Endometrial microvascular endothelial cells (primary cell): ENCODE measurements around the gene MFSD6. TPM values are rescaled to one million over a fixed set of nuclear protein-coding genes. Genes with fewer than 3 reads are reported as not detected.

Source experiments
- in situ Hi-C: cut with HindIII; loops from 2 replicates; pipeline ENCODE4 v1.10.0; 2017; ENCODE audit warnings: low sequenced_read_pairs, low pct_unique_long_range_greater_than_20kb; ENCODE audit errors: inconsistent ontology term
- total RNA-seq: library from RNA; depleted of rRNA; stranded (reverse); fragments of >200 nt; gene quantifications from one replicate; pipeline ENCODE4 v1.2.3, GENCODE V29; 2015; ENCODE audit errors: inconsistent ontology term

The MFSD6 gene
- total RNA-seq, 1 donor from 2014 or later, result 2.5 TPM

DNA sequence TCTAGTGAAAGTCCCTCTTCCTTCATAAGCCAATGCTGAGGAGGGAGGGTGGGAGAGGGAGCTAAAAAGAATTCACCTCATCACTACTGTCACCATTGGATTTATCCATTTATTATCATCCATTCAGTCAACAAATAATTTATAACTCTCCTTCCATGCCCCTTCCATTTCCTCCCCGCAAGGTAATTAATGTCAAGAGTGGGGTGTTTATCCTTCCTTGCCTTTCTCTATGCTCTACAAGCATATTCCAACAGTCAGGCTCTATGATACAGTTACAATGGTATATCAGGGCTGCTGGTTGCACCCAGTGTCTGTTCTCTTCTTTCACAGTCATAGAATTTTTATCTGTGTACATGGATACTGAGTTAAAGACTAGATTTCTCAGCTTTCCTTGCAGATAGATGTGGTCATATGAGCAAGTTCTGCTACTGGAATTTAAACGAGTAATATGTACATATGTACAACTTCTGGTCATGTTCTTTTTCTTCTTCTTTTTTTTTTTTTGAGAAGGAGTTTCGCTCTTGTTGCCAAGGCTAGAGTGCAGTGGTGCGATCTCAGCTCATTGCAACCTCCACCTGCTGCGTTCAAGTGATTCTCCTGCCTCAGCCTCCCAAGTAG lies 5.1 kb upstream of the MFSD6 start:
- in situ Hi-C loops, result no loop called here

DNA sequence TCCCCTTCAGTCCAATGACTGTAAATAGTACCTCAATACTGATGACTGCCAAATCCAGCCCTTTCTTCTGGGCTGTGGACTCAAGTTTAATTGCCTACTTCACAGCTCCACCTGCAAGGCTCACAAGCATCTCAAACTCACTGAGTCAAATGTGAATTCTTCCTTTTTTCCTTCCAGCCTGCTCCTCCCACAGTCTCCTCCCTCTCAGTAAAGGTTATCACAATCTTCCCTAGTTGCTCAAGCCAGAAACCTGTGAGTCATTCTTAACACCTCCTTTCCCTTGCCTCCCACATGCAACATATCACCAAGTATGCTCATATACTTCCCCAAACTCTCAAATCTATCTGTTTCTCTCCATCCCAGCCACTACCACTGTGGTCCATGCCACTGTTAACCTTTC lies 3.7 kb upstream of the MFSD6 start:
- in situ Hi-C loops, result no loop called here

DNA sequence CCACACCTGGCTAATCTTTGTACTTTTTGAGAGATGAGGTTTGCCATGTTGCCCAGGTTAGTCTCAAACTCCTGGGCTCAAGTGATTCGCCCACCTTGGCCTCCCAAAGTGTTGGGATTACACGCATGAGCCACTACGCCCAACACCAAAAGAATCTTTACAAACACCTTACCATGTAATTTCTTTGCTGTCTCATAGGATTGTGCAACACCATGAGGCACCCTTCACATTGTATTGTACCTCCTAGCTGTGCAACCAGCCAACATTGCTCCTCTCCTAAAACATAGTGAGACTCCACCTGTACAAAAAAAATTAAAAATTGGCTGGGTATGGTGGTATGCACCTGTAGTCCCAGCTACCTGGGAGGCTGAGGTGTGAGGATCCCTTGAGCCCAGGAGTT lies 3.1 kb upstream of the MFSD6 start:
- in situ Hi-C loops, result no loop called here

DNA sequence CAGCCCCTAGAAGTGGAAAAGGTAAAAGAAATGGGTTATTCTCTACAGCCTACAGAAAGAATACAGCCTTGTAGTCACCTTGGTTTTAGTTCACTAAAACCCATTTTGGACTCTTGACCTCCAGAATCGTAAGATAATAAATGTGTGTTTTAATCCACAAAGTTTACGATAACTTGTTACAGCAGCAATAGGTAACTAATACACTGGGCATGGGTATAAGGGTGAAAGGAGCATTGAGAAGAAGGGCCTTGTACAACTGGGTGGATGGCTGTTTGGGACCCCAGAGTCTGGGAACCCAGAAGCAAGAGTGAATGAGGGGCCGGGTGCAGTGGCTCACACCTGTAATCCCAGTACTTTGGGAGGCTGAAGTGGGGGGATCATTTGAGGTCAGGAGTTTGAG lies 2.2 kb upstream of the MFSD6 start:
- in situ Hi-C loops, result no loop called here

DNA sequence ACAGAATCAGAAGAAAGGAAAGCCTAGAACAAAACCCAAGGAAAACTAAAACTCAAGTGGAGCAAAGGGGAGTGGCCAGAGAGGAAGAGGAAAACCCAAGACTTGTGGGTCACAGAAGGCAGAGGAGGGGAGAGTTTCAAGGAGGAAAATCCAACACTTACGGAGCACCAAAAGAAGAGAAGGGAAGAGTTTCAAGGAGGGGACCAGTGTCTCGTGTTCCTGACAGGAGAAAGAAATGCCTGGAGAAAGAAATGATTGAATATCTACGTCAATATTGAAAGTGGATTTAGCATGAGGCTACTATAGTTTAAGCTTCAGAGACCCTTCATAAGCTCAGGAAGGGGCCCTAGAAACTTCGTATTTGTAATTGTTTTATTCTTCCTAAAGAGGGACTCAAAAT lies 1.4 kb upstream of the MFSD6 start:
- in situ Hi-C loops, result no loop called here

DNA sequence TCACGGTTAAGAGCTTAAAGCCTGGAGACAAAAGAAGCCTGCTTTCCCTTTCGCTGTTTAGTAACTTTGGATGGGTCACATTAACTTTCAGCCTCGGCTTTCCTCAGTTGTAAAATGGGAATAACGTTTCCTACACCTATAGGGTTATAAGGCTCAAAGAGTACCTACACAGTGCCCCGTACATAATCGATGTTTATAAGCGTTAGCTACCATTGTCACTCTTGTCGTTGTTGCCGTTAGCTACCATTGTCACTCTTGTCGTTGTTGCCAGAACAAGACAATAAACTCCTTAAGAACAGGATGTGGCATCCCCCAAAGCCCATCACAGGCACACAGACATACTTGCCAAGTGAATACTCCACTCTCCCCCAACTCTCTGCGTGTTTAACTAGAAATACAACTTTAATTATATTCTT lies 901 bp upstream of the MFSD6 start:
- in situ Hi-C loops, result no loop called here

DNA sequence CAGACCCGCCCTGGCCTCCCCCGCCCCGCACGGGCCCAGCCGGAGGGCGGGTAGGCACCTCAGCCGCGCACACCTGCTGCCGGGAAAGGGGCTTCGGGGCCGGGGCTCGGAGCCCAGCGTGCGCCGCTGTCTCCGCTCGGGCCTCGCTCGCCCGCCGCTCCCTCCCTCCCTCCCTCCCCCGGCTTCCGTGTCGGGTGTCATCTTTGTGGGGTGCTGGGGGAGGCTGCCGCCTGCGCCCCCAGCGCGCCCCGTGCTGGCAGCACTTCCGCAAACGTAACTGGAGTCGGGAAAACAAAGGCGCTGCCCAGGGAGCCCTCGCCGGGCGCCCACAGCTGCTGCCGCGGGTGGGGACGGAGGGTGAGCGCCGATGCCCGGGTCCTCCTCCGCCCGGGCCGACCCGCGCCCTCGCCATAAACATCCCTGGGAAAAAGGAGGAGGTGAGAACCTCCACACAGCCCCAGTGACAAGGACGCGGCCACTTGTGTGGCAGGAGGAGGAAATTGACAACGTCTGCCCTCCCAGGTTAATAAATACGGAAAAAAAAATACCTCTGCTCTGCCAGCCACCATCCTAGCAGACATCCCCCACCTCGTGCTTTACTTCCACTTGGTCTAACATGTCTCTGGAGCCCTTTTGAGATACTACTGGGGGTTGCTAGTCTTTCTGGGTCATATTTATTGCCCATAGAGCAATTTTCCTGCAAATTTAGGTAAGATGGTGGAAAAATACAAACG lies 550 bp downstream of the MFSD6 start:
- in situ Hi-C loops, result no loop called here

DNA sequence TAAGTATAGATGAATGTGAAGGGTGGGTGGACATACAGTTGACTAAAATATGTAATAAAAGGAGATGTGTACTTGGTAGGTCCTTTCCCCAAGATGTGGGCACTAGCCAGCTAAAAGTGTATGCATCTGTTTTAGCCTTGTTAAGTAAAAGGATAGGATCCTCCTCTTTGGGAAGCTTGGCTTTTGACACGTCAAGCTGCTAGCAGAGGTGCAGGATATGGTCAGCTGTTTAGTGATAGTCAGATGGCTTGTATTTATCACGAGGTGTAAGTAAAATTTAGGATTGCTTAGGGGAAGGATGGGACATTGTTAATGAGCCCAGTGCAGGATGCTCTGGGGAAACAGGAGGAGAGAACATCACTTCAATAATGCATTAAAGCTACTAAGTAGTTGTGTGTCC lies 1.5 kb downstream of the MFSD6 start:
- in situ Hi-C loops, result no loop called here

DNA sequence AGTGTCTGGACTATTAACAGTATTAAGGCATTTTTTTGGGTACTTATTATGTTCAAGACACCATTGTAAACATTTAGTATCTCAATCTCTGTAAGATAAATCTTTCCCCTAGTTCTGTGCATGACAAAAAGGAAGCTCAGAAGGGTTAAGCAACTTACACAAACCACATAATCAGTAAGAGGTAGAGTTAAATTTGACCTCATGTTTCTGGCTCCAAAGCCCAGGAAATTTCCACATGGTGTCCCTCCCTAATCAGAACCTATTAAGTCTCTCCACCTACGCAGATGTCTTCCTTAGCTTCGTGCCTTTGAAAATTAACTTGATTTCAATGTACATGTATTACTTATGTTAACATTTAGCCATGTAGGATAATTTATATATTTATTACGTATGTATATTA lies 2.0 kb downstream of the MFSD6 start:
- in situ Hi-C loops, result no loop called here

DNA sequence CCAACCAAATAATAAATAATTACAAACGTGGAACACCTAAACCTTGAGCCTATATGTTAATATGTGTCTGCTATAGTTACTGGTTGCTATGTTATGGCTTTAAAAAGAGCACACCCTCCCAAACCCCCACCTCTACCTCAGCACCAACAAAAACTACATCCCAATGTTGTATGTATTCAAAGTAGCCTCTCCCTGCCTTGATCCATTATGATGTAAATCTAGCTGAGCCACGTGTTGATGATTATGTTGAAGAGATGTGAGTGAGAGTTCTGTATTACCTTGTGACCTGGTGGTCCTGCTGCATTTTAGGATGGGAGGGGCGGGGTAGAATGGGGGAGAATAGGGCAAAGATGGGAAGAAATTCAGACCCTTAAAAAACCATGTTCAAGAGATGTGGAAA lies 4.8 kb downstream of the MFSD6 start:
- in situ Hi-C loops, result no loop called here

DNA sequence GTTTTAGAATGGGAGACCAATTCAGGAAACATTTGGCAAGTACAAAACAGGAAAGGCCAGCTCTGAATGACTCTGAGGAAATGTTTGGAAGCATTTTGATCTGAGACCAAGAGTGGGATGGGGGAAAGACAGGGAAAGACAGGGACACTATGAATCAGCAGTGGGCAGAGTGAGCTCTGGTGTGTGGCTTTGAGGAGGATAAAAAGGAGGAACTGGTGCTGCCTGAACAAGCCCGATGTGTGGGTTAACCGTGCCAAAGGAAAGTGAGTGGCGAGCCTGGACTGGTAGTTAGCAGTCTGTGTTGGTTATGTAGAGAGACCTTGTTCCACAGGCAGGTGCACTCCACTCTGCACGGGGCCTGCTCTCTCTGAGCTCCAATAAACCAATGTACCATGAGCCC lies 5.3 kb downstream of the MFSD6 start:
- in situ Hi-C loops, result no loop called here

DNA sequence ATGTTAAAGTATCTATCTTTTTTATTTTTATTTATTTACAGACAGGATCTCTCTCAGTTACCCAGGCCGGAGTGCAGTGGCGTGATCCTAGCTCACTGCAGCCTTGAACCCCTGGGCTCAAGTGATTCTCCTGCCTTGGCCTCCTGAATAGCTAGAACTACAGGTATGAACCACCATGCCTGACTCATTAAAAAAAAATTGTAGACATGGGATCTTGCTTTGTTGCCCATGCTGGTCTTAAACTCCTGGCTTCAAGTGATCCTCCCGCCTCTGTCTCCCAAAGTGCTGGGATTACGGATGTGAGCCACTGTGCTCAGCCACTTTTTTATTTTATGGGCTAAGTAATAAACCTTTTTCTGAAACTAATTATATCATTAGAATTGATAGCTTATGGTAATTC lies 7.1 kb downstream of the MFSD6 start:
- in situ Hi-C loops, result no loop called here

DNA sequence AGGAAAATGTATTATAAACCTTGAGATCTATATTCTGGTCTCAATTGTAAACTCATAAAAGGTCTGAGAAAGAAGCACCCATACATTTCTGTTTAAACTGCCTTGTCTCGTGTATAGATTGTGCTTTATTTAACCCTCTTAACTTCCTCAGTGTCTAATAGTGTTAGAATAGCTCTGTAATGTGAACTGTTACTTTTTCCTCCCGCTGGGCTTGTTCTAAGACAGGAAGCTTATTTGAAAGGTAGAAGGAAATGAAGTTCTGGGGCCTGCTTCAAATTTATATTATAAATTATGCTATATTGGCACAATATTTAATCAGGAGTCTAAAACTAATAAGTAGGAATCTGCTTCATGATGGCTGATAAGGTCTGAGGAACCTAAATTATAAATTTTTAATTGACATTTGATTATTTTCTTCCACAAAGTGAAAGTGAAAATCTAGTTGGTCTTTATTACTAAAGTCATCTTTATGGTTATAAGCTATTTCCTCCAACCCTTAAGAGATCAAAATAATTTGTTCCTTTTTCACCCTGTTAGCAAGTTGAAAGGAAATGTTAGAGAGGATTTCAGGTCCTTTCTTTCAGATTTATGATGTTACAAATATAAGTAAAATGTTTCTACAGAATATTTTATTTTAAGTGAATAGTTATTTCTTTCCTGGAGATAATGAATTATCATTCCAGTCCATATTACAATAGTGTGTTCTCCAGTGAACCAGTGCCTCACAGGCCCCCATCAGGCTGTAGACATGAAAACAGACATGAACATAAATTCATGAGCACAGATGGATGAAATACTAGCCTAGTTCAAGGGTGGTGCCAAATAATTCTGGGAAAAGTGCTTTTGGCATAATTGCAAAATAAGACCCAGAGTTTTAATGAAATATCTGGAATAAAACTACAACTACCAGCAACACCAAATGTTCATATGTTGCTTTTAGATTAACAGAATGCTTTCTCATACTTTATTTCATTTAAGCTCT lies 7.9 kb downstream of the MFSD6 start:
- in situ Hi-C loops, result no loop called here

DNA sequence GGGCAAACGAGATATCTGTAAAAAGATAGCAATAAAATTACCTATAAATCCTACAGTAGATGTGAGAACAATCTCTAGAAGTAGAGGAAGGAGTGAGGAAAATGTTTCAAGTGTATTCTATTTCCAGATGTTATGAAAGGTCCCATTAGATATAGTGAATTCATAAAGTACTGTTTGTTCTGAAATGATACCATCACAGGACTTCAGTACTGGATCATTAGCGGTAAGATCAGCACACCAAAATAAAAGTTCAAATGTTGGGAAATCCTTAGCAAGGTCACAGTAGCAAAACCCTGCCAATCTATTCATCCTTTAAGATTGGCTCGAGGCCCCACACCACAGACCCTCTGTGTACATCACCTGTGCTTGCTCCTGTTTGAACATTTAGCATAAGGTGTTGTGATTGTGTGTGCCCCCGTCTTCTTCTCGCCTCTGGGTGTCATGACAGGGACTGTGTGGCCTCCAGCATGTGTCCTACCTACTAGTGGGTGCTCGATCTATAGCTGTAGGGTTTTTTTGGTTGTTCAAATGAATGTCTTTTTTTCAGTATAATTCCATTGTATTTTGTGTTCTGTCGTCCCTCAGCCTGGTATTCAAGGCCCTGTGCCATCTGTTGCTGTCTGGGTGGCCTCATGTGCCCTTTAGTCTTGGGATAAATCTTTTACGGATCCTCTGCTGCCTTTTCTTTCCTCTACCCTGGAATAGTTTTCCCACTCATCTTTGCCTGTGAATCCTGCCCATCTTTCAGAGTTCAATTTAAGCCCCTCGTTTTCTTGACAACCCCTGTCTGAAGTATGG lies 9.1 kb downstream of the MFSD6 start:
- in situ Hi-C loops, result no loop called here

DNA sequence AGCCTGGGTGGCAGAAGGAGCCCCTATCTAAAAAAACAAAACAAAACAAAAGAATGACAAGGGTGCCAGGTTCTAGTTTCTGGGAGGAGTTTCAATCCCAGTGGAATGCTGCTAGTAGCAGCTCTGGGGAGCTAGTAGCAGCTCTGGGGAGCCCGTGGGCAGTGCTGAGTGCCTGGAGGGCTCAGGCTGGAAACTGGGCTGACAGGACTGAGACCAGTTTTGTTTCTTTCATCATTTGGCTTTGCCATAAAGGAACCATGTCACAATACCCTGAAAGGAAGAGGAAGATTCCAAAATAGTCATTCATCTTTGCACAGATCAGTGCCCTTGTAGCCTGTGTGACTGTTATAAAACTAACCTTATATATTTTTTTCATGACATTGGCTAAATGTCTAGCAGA lies 10.6 kb downstream of the MFSD6 start:
- in situ Hi-C loops, result no loop called here

DNA sequence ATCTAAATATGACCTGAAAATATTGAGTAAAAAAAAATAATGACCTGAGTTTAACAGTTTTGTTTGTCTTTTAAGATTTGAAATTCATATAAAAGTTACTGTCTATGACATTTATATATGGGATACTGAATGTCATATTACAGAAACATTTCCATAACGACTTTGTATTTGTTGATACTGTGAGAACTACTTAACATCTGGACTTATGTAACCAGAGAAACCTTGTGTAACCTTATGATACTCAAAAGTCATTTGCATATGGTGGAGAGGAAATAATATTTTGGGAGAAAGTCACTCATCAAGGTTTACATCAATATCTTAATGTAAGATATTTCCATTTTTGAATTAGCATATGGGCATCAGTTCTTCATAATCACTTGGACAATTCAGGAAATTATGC lies 12.6 kb downstream of the MFSD6 start:
- in situ Hi-C loops, result no loop called here

DNA sequence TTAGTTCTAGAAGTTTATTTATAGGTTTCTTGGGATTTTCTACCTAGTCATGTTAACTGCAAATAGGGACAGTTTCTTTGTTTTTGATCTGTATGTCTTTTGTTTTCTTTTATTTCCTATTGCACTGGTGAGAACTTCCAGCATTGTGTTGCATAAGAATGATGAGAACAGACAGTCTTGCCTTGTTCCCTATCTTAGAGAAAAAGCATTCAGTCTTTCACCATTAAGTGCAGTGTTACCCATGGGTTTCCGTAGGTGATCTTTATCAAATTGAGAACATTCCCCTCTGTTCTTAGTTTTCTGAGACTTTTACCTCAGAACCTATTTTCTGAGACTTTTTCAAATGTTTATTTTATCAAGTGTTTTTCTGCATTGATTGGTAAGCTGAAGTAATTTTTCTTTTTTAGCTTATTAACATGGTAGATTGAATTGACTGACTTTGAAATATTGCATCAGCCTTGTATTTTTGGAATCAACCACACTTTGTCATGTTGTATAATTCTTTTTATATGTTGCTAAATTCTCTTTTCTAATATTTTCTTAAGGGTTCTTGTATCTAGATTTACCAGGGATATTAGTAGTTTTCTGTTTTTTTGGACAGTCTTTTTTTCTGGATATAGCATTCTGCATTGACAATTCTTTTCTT lies 17.2 kb downstream of the MFSD6 start:
- in situ Hi-C loops, result no loop called here

DNA sequence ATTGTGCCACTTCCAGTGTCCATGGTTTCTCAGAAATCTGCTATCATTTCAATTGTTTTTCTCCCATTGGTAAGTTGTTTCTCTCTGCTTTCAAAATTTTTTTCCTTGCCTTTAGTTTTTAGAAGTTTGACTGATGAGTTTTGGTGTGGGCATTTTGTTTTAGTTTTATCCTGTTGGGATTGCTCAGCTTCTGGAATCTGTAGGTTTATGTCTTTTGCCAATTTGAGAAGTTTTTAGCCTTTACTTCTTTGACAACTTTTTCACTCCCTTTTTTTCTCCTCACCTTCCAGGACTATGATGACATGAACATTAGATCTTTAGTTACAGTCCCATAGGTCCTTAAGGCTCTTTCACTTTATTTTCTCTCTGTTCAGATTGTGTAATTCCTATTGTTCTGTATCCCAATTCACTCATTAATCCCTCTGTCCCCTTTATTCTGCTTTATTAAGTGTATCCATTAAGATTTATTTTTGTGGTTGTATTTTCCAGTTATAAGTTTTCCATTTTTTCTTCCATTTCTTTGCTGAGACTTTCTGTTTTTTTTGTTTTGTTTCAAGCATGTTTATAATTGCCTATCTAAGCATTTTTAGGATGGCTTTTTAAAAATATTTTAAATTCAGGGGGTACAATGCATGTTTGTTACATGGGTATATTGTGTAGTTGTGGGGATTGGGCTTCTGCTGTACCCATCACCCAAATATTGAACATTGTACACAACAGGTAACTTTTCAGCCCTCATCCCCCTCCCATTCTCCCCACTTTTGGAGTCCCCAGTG lies 17.9 kb downstream of the MFSD6 start:
- in situ Hi-C loops, result no loop called here
